GM19328 (cell line): ENCODE results near the gene SLK.

ENCODE experiments used
- ATAC-seq: cut with Tn5 transposase; IDR thresholded peaks from one replicate; pipeline ENCODE4 v1.9.1; 2021; ENCODE audit warnings: mild to moderate bottlenecking, moderate library complexity; ENCODE audit not compliant: unreplicated experiment

Gene SLK

GRCh38 chr10:104045151-104046089 is 78.5 kb downstream of the SLK start:
- no peak for ATAC-seq

- ATAC-seq = no peak
Observed at GRCh38 chr10:104046651-104047050, 79.7 kb downstream of the SLK start.

- no peak for ATAC-seq
Observed at GRCh38 chr10:104049504-104050250, 82.7 kb downstream of the SLK start.

GRCh38 chr10:104052431-104052830 is 85.5 kb downstream of the SLK start:
- ATAC-seq = no peak

GRCh38 chr10:104053201-104053600 is 86.3 kb downstream of the SLK start:
- ATAC-seq = no peak

GRCh38 chr10:104054430-104054829 is 87.5 kb downstream of the SLK start:
- no peak for ATAC-seq

- no peak for ATAC-seq
Observed at GRCh38 chr10:104056619-104057273, 89.8 kb downstream of the SLK start.

GRCh38 chr10:104057717-104058116 is 90.8 kb downstream of the SLK start:
- no peak for ATAC-seq

GRCh38 chr10:104059364-104059763 is 92.4 kb downstream of the SLK start:
- no peak for ATAC-seq

- no peak for ATAC-seq
Observed at GRCh38 chr10:104061196-104061595, 94.3 kb downstream of the SLK start.

- ATAC-seq = no peak
Observed at GRCh38 chr10:104065748-104066147, 98.8 kb downstream of the SLK start.

- no peak for ATAC-seq
Observed at GRCh38 chr10:104066945-104067344, 100.0 kb downstream of the SLK start.

GRCh38 chr10:104067525-104067924 is 100.6 kb downstream of the SLK start:
- ATAC-seq = no peak

- ATAC-seq = no peak
Observed at GRCh38 chr10:104069613-104070012, 102.7 kb downstream of the SLK start.

- no peak for ATAC-seq
Observed at GRCh38 chr10:104072786-104073185, 105.8 kb downstream of the SLK start.

- no peak for ATAC-seq
Observed at GRCh38 chr10:104074505-104074904, 107.6 kb downstream of the SLK start.

GRCh38 chr10:104076743-104077160 is 109.8 kb downstream of the SLK start:
- no peak for ATAC-seq

GRCh38 chr10:104077247-104077646 is 110.3 kb downstream of the SLK start:
- no peak for ATAC-seq

- no peak for ATAC-seq
Observed at GRCh38 chr10:104077663-104078151, 110.8 kb downstream of the SLK start.
